RWPE2 (cell line): Measurements from ENCODE around the gene AGMAT.

Experiments used
- ATAC-seq: fragments of 200-7000 bp; cut with Tn5 transposase; 3 replicates; pipeline ENCODE4 v1.9.1; 2021; ENCODE audit warnings: low read depth
- DNase-seq: peaks from one replicate; pipeline ENCODE4 v3.0.0-alpha.2; 2020; ENCODE audit warnings: low spot score
- H3K27ac ChIP-seq: fragments of 450-650 bp; 2 replicates; pipeline ENCODE4 v1.5.1; 2017; ENCODE audit warnings: mild to moderate bottlenecking; ENCODE audit not compliant: poor library complexity, severe bottlenecking
- H3K27me3 ChIP-seq: fragments of 250-450 bp; sonication (Bioruptor Pico); 2 replicates; pipeline ENCODE4 v1.5.1; 2021; ENCODE audit warnings: mild to moderate bottlenecking, moderate library complexity; ENCODE audit not compliant: insufficient read depth, poor library complexity, severe bottlenecking
- H3K36me3 ChIP-seq: fragments of 250-450 bp; sonication (Bioruptor Pico); 2 replicates; pipeline ENCODE4 v1.5.1; 2020; ENCODE audit warnings: low read depth, mild to moderate bottlenecking, moderate library complexity
- H3K4me1 ChIP-seq: fragments of 250-450 bp; sonication (Bioruptor Pico); 2 replicates; pipeline ENCODE4 v1.5.1; 2021; ENCODE audit warnings: mild to moderate bottlenecking, moderate library complexity; ENCODE audit not compliant: insufficient read depth, poor library complexity, severe bottlenecking
- H3K4me3 ChIP-seq: fragments of 250-450 bp; sonication (Bioruptor Pico); 2 replicates; pipeline ENCODE4 v1.5.1; 2021; ENCODE audit warnings: mild to moderate bottlenecking, moderate library complexity; ENCODE audit not compliant: severe bottlenecking
- H3K9me3 ChIP-seq: fragments of 250-450 bp; sonication (Bioruptor Pico); 2 replicates; pipeline ENCODE4 v1.5.1; 2021; ENCODE audit warnings: mild to moderate bottlenecking, moderate library complexity; ENCODE audit not compliant: severe bottlenecking
- CTCF ChIP-seq: fragments of 450-650 bp; IDR thresholded peaks from one replicate; pipeline ENCODE4 v1.5.1; 2017; ENCODE audit warnings: mild to moderate bottlenecking, moderate library complexity; ENCODE audit not compliant: poor library complexity, severe bottlenecking

AGMAT gene

DNA sequence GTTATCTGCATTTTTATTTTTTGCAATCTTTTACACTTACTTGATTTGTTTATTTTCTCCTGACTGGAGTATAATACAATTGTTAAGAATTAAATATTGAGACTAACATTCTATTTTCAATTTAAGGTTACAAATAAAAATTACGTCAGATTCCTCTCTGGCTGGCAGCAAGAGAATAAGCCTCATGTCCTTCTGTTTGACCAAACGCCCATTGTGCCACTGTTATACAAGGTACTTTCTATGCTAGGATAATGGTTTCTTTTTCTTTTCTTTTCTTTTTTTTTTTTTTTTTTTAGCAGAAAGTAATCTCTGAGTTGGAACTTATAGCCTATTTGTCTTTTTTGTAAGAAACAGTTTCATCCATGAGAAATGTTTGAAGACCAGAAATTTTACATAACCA is 38.2 kb downstream of the AGMAT start:
- Histone ChIP-seq H3K36me3 (peaks cover 58% of the 10 kb centered on the region), H3K27me3 (no peaks in the 10 kb centered on the region), H3K4me1 (no peaks in the 10 kb centered on the region), H3K27ac (no peak overlapping the region), H3K4me3 (no peak overlapping the region), H3K9me3 (peaks cover 3% of the 10 kb centered on the region)
- ATAC-seq = no peak
- no peak for DNase-seq
- TF ChIP-seq CTCF = no peak

- Histone ChIP-seq H3K4me1 (no peaks in the 10 kb centered on the region), H3K9me3 (peaks cover 3% of the 10 kb centered on the region), H3K27me3 (no peaks in the 10 kb centered on the region), H3K36me3 (peaks cover 74% of the 10 kb centered on the region), H3K27ac (no peak overlapping the region), H3K4me3 (no peak overlapping the region)
- TF ChIP-seq CTCF = no peak
- DNase-seq (no peak), ATAC-seq (no peak)
Observed at GRCh38 chr1:15543589-15544568, 41.0 kb downstream of the AGMAT start.

GRCh38 chr1:15543251-15543588 is 41.6 kb downstream of the AGMAT start:
- no peak overlapping the region for H3K27ac ChIP-seq
- no peaks in the 10 kb centered on the region for H3K4me1 ChIP-seq
- DNase-seq (no peak), ATAC-seq (no peak)
- H3K27me3 ChIP-seq = no peaks in the 10 kb centered on the region
- peaks cover under 1% of the 10 kb centered on the region for H3K9me3 ChIP-seq
- H3K36me3 ChIP-seq = peaks cover 73% of the 10 kb centered on the region
- no peak overlapping the region for H3K4me3 ChIP-seq
- no peak for TF ChIP-seq CTCF

GRCh38 chr1:15542388-15543250 is 42.2 kb downstream of the AGMAT start:
- peaks cover 73% of the 10 kb centered on the region for H3K36me3 ChIP-seq

More at GRCh38 chr1:15542388-15543250, 42.2 kb downstream of the AGMAT start:
- TF ChIP-seq CTCF = no peak
- Histone ChIP-seq H3K4me3 (no peak overlapping the region), H3K4me1 (no peaks in the 10 kb centered on the region), H3K9me3 (no peaks in the 10 kb centered on the region), H3K27ac (no peak overlapping the region), H3K27me3 (no peaks in the 10 kb centered on the region)
- no peak for ATAC-seq
- no peak for DNase-seq
